Osteoblast (primary cell): ENCODE results near the gene GRID1. TPM values are rescaled to one million over a fixed set of nuclear protein-coding genes. Genes with fewer than 3 reads are reported as not detected.

Experiments used
- DNase-seq: peaks from one replicate; pipeline ENCODE4 v3.0.0; 2011; ENCODE audit warnings: low spot score, mixed read lengths; ENCODE audit not compliant: insufficient read length; ENCODE audit errors: missing footprints
- H2AFZ ChIP-seq: 2 replicates; pipeline ENCODE4 v1.6.0; 2011; ENCODE audit warnings: mild to moderate bottlenecking, low read length
- H3K27ac ChIP-seq: 2 replicates; pipeline ENCODE4 v1.5.1; 2011; ENCODE audit warnings: mild to moderate bottlenecking, low read depth, low read length, moderate library complexity
- H3K27me3 ChIP-seq: 2 replicates; pipeline ENCODE4 v1.6.0; 2012; ENCODE audit warnings: mild to moderate bottlenecking, control low read depth, inconsistent platforms, low read length, moderate library complexity; ENCODE audit not compliant: insufficient read depth
- H3K36me3 ChIP-seq: 2 replicates; pipeline ENCODE4 v1.5.1; 2011; ENCODE audit warnings: mild to moderate bottlenecking, low read length, control low read depth, moderate library complexity; ENCODE audit not compliant: insufficient read depth
- H3K4me1 ChIP-seq: 2 replicates; pipeline ENCODE4 v1.5.1; 2011; ENCODE audit warnings: mild to moderate bottlenecking, low read length, control low read depth, moderate library complexity; ENCODE audit not compliant: insufficient read depth
- H3K4me2 ChIP-seq: 2 replicates; pipeline ENCODE4 v1.6.0; 2011; ENCODE audit warnings: mild to moderate bottlenecking, low read length; ENCODE audit not compliant: insufficient read depth
- H3K4me3 ChIP-seq: fragments of 200-600 bp; sonication (generic); 3 replicates; pipeline ENCODE4 v1.5.1; 2012; ENCODE audit warnings: mild to moderate bottlenecking, low read length, inconsistent platforms; ENCODE audit not compliant: insufficient read depth
- H3K79me2 ChIP-seq: 2 replicates; pipeline ENCODE4 v1.6.0; 2012; ENCODE audit warnings: mild to moderate bottlenecking, low read length, control low read depth, inconsistent platforms; ENCODE audit not compliant: insufficient read depth
- H3K9me3 ChIP-seq: 2 replicates; pipeline ENCODE4 v1.5.1; 2011; ENCODE audit warnings: low read depth, low read length, control low read depth
- H4K20me1 ChIP-seq: 2 replicates; pipeline ENCODE4 v1.6.0; 2012; ENCODE audit warnings: mild to moderate bottlenecking, low read length, control low read depth; ENCODE audit not compliant: insufficient read depth
- total RNA-seq: library from RNA; depleted of rRNA; stranded (reverse); fragments of >200 nt; gene quantifications from 2 replicates; pipeline ENCODE4 v1.2.3, GENCODE V29; 2012
- TF ChIP-seq, protein P1 (sequence below): IDR thresholded peaks from 2 replicates; pipeline ENCODE4 v1.5.1; 2011; ENCODE audit warnings: mild to moderate bottlenecking, low read depth, low read length, moderate library complexity; ENCODE audit errors: extremely low read depth

Gene GRID1
- total RNA-seq, 1 donor: not detected

DNA sequence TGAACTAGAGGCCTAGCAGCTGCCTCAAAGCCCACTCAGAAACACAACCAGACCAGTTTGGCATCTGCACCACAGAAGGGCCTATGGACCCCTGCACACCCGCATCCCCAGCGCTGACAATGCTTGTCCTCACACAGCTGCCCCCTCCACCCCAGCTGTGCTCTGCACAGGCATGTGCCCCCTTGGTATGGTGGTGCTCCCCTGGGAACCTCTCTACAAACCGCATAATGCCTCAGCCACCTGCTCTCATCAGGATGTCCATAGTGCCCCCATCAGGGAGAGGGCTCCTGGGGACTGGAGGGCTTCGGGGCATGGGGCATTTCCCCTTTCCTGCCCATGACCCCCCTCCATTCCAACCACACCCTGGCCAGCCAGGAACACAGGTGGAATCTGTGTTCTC is 347.5 kb downstream of the GRID1 start:
- H3K79me2 ChIP-seq: no peaks in the 10 kb centered on the region
- DNase-seq: no peak
- H3K36me3 ChIP-seq: no peaks in the 10 kb centered on the region
- H3K4me3 ChIP-seq: no peak overlapping the region
- H3K27me3 ChIP-seq: no peaks in the 10 kb centered on the region
- TF ChIP-seq, protein P1, sequence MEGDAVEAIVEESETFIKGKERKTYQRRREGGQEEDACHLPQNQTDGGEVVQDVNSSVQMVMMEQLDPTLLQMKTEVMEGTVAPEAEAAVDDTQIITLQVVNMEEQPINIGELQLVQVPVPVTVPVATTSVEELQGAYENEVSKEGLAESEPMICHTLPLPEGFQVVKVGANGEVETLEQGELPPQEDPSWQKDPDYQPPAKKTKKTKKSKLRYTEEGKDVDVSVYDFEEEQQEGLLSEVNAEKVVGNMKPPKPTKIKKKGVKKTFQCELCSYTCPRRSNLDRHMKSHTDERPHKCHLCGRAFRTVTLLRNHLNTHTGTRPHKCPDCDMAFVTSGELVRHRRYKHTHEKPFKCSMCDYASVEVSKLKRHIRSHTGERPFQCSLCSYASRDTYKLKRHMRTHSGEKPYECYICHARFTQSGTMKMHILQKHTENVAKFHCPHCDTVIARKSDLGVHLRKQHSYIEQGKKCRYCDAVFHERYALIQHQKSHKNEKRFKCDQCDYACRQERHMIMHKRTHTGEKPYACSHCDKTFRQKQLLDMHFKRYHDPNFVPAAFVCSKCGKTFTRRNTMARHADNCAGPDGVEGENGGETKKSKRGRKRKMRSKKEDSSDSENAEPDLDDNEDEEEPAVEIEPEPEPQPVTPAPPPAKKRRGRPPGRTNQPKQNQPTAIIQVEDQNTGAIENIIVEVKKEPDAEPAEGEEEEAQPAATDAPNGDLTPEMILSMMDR: no peak
- no peaks in the 10 kb centered on the region for H4K20me1 ChIP-seq
- no peaks in the 10 kb centered on the region for H3K4me1 ChIP-seq
- H3K4me2 ChIP-seq: no peak overlapping the region
- no peak overlapping the region for H3K27ac ChIP-seq
- H3K9me3 ChIP-seq: no peaks in the 10 kb centered on the region
- H2AFZ ChIP-seq: no peak overlapping the region

DNA sequence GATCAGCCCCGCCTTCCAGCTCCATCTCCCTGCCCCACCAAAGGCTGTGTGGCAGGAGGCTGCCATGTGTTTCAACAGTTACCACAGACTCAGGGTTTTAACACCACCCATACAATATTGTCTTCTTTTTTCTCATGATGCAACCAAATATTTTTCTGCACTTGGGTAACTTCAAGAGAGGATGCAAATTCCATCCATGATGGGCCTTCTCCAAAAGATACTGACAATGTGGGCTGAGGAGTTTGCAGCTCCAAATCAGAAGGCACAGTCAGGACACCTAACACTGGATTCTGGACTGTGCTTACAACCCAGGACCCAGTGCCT is 347.9 kb downstream of the GRID1 start:
- Histone ChIP-seq H3K4me1 (no peaks in the 10 kb centered on the region), H3K27me3 (no peaks in the 10 kb centered on the region), H4K20me1 (no peaks in the 10 kb centered on the region), H3K79me2 (no peaks in the 10 kb centered on the region), H3K36me3 (no peaks in the 10 kb centered on the region), H3K4me3 (no peak overlapping the region), H2AFZ (no peak overlapping the region), H3K9me3 (no peaks in the 10 kb centered on the region), H3K4me2 (no peak overlapping the region), H3K27ac (no peak overlapping the region)
- DNase-seq: no peak
- TF ChIP-seq, protein P1: no peak

DNA sequence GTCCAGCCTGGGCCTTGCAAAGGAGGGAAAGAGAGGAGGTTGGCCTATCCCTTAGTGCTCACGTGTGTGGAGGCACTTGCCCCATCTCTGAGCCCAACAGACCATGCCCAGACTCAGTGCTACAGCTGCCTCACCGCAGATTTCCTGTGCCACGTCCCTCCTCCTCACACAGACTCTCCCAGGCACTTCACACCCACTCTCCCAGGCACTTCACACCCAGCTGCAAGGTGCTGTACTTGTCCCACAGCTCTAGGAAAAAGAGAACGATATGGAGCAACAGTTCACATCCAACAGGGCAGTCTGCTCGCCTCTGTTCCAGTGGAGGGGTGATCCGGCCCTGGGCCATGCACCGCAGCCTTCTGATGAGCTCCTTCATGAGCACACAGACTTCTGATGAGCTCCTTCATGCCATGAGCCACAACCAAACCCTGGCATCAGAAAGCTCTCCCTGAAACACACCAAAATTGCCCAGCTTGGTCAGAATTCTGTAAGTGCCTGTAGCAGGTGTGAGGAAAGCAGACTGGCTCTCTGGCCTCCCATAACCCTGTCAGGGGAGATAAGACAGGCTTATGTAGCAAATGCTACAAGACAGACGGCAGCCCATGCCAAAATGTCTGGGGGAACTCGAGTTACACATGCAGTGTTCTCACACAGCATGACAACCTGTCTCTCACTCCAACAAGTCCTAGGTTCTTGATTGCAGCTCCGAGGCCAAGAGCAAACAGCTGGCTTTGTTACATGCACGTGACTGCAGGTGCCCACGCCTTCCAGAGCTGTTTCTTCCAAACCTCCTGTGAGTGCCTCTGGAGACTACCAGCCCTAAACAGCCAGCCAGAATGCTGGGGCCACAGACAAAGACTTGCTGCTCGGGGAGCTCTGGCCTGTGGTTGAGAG is 348.5 kb downstream of the GRID1 start:
- Histone ChIP-seq H3K4me1 (no peaks in the 10 kb centered on the region), H3K9me3 (no peaks in the 10 kb centered on the region), H2AFZ (no peak overlapping the region), H3K4me3 (no peak overlapping the region), H3K27ac (no peak overlapping the region), H3K36me3 (no peaks in the 10 kb centered on the region), H3K27me3 (no peaks in the 10 kb centered on the region), H4K20me1 (no peaks in the 10 kb centered on the region), H3K4me2 (no peak overlapping the region), H3K79me2 (no peaks in the 10 kb centered on the region)
- TF ChIP-seq, protein P1: no peak
- DNase-seq: no peak

DNA sequence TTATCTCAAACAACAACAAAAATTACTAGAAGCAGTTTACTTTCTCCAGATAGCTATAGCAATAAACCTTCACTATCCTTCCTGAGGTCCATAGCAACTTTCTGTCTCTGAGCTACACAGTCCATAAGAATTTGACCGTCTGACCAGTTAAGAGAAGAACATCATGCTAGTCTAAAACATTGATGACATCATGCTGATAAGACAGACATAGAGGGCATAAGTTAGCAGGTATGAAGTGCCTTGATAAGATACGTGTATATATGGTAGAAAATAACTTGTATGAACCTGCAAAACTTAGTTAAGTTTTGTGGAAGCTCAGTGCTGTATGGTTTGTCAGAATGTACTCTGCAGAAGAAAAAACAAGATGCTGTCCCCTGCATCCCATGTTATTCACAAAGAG is 353.0 kb downstream of the GRID1 start:
- Histone ChIP-seq H4K20me1 (no peaks in the 10 kb centered on the region), H3K79me2 (no peaks in the 10 kb centered on the region), H3K27me3 (no peaks in the 10 kb centered on the region), H3K36me3 (no peaks in the 10 kb centered on the region), H3K9me3 (no peaks in the 10 kb centered on the region), H3K4me2 (no peak overlapping the region), H3K27ac (no peak overlapping the region), H3K4me3 (no peak overlapping the region), H3K4me1 (no peaks in the 10 kb centered on the region), H2AFZ (no peak overlapping the region)
- TF ChIP-seq, protein P1: no peak
- DNase-seq: no peak
